Measurements from ENCODE around the gene TMEM138.
"Not testable (repeated sequence)": the region's sequence is repeated elsewhere in the genome, so short reads cannot be mapped to it uniquely, and the experiment has no call there.

TMEM138 gene

GRCh38 chr11:61364012-61364675, 2.0 kb downstream of the TMEM138 start:
- DNase-seq (ENCODE audit: insufficient read length, low spot score) (no peak), FAIRE-seq (no peak)
- no peak for TF ChIP-seq POLR2A (IDR thresholded peaks at IDR 0.05; ENCODE audit: low read depth, low read length)

- DNase-seq (ENCODE audit: insufficient read length, low spot score) (no peak), FAIRE-seq (no peak)
- no peak for TF ChIP-seq POLR2A (IDR thresholded peaks at IDR 0.05; ENCODE audit: low read depth, low read length)
Measured at GRCh38 chr11:61367406-61367805, 5.2 kb downstream of the TMEM138 start.

GRCh38 chr11:61368646-61369045, 6.5 kb downstream of the TMEM138 start:
- DNase-seq (ENCODE audit: insufficient read length, low spot score) (no peak), FAIRE-seq (no peak)
- TF ChIP-seq POLR2A (IDR thresholded peaks at IDR 0.05; ENCODE audit: low read depth, low read length) = no peak

GRCh38 chr11:61369372-61370348, 7.5 kb downstream of the TMEM138 start:
- no peak for FAIRE-seq
- no peak for DNase-seq (ENCODE audit: insufficient read length, low spot score)
- no peak for TF ChIP-seq POLR2A (IDR thresholded peaks at IDR 0.05; ENCODE audit: low read depth, low read length)

- TF ChIP-seq POLR2A (IDR thresholded peaks at IDR 0.05; ENCODE audit: low read depth, low read length) = no peak
- DNase-seq (ENCODE audit: insufficient read length, low spot score) (no peak), FAIRE-seq (no peak)
Measured at GRCh38 chr11:61370349-61371005, 8.3 kb downstream of the TMEM138 start.

GRCh38 chr11:61372659-61373420, 10.7 kb downstream of the TMEM138 start:
- no peak for TF ChIP-seq POLR2A (IDR thresholded peaks at IDR 0.05; ENCODE audit: low read depth, low read length)
- FAIRE-seq (no peak), DNase-seq (ENCODE audit: insufficient read length, low spot score) (no peak)

- TF ChIP-seq POLR2A (IDR thresholded peaks at IDR 0.05; ENCODE audit: low read depth, low read length) = no peak
- no peak for FAIRE-seq
- DNase-seq (ENCODE audit: insufficient read length, low spot score) = no peak
Measured at GRCh38 chr11:61375761-61376108, 13.6 kb downstream of the TMEM138 start.

- no peak for TF ChIP-seq POLR2A (IDR thresholded peaks at IDR 0.05; ENCODE audit: low read depth, low read length)
- DNase-seq (ENCODE audit: insufficient read length, low spot score) (no peak), FAIRE-seq (no peak)
Measured at GRCh38 chr11:61377461-61378160, 15.4 kb downstream of the TMEM138 start.

- peak; percentile 75 for DNase-seq (ENCODE audit: insufficient read length, low spot score)
Measured at GRCh38 chr11:61378713-61379313, 16.6 kb downstream of the TMEM138 start.

GRCh38 chr11:61380884-61381283, 18.7 kb downstream of the TMEM138 start:
- FAIRE-seq (no peak), DNase-seq (ENCODE audit: insufficient read length, low spot score) (no peak)

More at GRCh38 chr11:61378713-61379313, 16.6 kb downstream of the TMEM138 start:
- no peak for TF ChIP-seq POLR2A (IDR thresholded peaks at IDR 0.05; ENCODE audit: low read depth, low read length)
- peak; percentile 6 for FAIRE-seq

GRCh38 chr11:61383859-61384258, 21.7 kb downstream of the TMEM138 start:
- not testable (repeated sequence) for FAIRE-seq; DNase-seq (ENCODE audit: insufficient read length, low spot score)

More at GRCh38 chr11:61380884-61381283, 18.7 kb downstream of the TMEM138 start:
- TF ChIP-seq POLR2A (IDR thresholded peaks at IDR 0.05; ENCODE audit: low read depth, low read length) = no peak
